SK-N-DZ (cell line): ENCODE measurements around the gene FOSB.

Experiments
- DNase-seq: peaks from one replicate; pipeline ENCODE4 v3.0.0-alpha.2; 2015; ENCODE audit warnings: low spot score

Gene FOSB

DNA sequence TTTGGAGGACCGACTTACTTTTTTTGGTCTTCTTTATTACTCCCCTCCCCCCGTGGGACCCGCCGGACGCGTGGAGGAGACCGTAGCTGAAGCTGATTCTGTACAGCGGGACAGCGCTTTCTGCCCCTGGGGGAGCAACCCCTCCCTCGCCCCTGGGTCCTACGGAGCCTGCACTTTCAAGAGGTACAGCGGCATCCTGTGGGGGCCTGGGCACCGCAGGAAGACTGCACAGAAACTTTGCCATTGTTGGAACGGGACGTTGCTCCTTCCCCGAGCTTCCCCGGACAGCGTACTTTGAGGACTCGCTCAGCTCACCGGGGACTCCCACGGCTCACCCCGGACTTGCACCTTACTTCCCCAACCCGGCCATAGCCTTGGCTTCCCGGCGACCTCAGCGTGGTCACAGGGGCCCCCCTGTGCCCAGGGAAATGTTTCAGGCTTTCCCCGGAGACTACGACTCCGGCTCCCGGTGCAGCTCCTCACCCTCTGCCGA lies 409 bp downstream of the FOSB start:
- no peak for DNase-seq

- no peak for DNase-seq
Measured at GRCh38 chr19:45468803-45469131, 971 bp downstream of the FOSB start.

GRCh38 chr19:45469132-45469944 lies 1.5 kb downstream of the FOSB start:
- DNase-seq: peak; percentile 89

DNA sequence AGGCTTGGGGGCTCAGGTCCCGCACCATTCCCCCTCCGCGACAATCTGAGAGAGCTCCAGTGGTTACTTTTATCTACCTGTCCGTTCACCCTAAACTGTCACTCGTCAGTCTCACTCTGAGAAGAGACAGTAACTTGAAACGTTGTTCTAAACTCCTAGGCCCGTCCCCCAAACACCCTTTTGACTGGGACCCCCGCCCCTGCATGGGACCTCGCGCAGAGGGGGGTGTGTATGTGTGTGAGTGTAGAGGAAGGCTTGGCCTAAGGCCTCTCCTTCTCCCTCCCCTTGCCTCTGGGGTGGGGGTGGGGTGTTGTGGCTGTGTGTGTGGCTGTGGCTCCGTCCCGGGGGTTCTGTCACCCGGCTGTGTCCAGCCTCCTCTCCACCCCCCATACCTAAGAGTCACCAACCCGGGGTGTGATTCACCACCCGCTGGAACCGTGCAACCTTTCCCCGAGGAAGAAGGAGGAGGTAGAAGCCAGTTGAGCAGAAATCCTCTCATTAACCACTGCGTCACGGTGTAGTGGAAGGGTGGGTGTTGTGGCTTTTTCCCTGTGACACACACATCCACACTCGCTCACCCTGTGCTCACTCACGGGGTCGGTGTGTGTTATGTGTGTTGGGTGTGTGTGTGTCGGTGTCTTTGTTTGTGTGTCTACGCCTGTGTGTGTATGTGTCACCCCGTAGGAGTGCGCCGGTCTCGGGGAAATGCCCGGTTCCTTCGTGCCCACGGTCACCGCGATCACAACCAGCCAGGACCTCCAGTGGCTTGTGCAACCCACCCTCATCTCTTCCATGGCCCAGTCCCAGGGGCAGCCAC lies 2.4 kb downstream of the FOSB start:
- DNase-seq: no peak

GRCh38 chr19:45470762-45471081 lies 2.9 kb downstream of the FOSB start:
- DNase-seq: no peak

GRCh38 chr19:45471111-45471930 lies 3.5 kb downstream of the FOSB start:
- no peak for DNase-seq

DNA sequence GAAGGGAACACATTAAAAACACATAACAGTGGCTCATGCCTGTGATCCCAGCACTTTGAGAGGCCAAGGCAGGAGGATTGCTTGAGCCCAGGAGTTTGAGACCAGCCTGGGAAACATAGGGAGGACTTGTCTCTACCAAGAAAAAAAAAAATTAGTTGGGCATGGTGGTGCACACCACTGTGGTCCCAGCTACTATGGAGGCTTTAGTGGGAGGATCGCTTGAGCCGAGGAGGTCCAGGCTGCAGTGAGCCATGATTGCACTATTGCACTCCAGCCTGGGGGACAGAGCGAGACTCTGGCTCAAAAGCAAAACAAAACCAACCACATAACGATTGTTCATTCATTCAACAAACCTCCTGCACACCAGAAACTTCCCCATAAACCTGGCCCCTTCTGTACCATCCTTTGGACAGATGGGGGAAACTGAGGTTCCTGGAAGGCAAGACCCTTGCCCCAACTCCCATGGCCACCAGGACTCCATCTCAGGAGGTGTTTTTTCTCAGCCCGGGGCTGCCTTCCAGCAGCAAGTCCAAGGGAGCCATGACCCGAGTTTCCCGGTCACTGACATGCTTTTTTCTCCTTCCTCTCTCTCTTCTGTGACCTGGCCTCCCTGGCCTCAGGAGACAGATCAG lies 4.3 kb downstream of the FOSB start:
- no peak for DNase-seq

DNA sequence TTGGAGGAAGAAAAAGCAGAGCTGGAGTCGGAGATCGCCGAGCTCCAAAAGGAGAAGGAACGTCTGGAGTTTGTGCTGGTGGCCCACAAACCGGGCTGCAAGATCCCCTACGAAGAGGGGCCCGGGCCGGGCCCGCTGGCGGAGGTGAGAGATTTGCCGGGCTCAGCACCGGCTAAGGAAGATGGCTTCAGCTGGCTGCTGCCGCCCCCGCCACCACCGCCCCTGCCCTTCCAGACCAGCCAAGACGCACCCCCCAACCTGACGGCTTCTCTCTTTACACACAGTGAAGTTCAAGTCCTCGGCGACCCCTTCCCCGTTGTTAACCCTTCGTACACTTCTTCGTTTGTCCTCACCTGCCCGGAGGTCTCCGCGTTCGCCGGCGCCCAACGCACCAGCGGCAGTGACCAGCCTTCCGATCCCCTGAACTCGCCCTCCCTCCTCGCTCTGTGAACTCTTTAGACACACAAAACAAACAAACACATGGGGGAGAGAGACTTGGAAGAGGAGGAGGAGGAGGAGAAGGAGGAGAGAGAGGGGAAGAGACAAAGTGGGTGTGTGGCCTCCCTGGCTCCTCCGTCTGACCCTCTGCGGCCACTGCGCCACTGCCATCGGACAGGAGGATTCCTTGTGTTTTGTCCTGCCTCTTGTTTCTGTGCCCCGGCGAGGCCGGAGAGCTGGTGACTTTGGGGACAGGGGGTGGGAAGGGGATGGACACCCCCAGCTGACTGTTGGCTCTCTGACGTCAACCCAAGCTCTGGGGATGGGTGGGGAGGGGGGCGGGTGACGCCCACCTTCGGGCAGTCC lies 5.0 kb downstream of the FOSB start:
- no peak for DNase-seq

DNA sequence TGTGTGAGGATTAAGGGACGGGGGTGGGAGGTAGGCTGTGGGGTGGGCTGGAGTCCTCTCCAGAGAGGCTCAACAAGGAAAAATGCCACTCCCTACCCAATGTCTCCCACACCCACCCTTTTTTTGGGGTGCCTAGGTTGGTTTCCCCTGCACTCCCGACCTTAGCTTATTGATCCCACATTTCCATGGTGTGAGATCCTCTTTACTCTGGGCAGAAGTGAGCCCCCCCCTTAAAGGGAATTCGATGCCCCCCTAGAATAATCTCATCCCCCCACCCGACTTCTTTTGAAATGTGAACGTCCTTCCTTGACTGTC lies 5.5 kb downstream of the FOSB start:
- DNase-seq: no peak

DNA sequence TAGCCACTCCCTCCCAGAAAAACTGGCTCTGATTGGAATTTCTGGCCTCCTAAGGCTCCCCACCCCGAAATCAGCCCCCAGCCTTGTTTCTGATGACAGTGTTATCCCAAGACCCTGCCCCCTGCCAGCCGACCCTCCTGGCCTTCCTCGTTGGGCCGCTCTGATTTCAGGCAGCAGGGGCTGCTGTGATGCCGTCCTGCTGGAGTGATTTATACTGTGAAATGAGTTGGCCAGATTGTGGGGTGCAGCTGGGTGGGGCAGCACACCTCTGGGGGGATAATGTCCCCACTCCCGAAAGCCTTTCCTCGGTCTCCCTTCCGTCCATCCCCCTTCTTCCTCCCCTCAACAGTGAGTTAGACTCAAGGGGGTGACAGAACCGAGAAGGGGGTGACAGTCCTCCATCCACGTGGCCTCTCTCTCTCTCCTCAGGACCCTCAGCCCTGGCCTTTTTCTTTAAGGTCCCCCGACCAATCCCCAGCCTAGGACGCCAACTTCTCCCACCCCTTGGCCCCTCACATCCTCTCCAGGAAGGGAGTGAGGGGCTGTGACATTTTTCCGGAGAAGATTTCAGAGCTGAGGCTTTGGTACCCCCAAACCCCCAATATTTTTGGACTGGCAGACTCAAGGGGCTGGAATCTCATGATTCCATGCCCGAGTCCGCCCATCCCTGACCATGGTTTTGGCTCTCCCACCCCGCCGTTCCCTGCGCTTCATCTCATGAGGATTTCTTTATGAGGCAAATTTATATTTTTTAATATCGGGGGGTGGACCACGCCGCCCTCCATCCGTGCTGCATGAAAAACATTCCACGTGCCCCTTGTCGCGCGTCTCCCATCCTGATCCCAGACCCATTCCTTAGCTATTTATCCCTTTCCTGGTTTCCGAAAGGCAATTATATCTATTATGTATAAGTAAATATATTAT lies 6.1 kb downstream of the FOSB start:
- no peak for DNase-seq

- no peak for DNase-seq
Measured at GRCh38 chr19:45474606-45475521, 7.1 kb downstream of the FOSB start.

- no peak for DNase-seq
Measured at GRCh38 chr19:45475537-45476291, 7.9 kb downstream of the FOSB start.

DNA sequence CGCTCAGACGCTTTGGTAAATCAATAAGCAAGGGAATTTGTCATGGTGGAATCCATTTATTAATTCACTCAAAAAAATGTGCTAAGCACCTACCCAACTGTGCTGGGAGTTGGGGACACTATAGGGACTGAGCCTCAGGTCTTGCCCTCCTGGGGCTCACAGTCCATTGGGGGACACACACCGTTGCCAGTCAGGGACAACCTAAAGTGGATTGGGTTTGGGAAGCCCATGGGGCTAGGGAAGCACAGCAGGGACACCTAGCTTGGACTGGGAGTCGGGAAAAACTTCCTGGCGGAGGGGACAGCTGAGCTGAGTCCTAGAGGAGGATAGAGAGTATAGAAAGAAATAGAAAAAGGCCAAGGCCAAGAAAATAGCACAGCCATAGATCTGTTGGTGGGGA lies 8.5 kb downstream of the FOSB start:
- no peak for DNase-seq

GRCh38 chr19:45477186-45477585 lies 9.4 kb downstream of the FOSB start:
- DNase-seq: no peak

- DNase-seq: no peak
Measured at GRCh38 chr19:45477713-45478453, 10.1 kb downstream of the FOSB start.

- DNase-seq: peak; percentile 92
Measured at GRCh38 chr19:45478454-45479238, 10.8 kb downstream of the FOSB start.

DNA sequence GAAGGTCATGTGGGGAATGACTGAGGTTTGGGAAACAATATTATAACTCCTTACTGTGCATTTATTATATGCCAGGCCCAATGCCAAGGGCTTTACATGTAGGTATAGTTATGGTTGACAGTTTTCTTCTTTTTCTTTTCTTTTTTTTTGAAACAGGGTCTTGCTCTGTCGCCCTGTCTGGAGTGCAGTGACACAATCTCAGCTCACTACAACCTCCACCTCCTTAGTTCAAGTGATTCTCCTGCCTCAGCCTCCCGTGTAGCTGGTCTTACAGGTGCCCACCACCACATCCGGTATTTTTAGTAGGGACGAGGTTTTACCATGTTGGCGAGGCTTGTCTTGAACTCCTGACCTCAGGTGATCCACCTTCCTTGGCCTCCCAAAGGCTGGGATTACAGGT lies 15.2 kb downstream of the FOSB start:
- no peak for DNase-seq
